HG03432 (cell line): ENCODE data around the gene MAST3.

Source experiments
- ATAC-seq: cut with Tn5 transposase; IDR thresholded peaks from one replicate; pipeline ENCODE4 v1.9.1; 2021; ENCODE audit warnings: mild to moderate bottlenecking, moderate library complexity; ENCODE audit not compliant: unreplicated experiment

The MAST3 gene

GRCh38 chr19:18131841-18132596, 34.4 kb downstream of the MAST3 start:
- no peak for ATAC-seq

- ATAC-seq: no peak
Observed at GRCh38 chr19:18135712-18136584, 38.4 kb downstream of the MAST3 start.

GRCh38 chr19:18137242-18137641, 39.7 kb downstream of the MAST3 start:
- no peak for ATAC-seq

GRCh38 chr19:18137657-18138339, 40.2 kb downstream of the MAST3 start:
- no peak for ATAC-seq

- ATAC-seq: no peak
Observed at GRCh38 chr19:18140473-18140872, 42.9 kb downstream of the MAST3 start.

GRCh38 chr19:18141031-18141430, 43.5 kb downstream of the MAST3 start:
- no peak for ATAC-seq

- no peak for ATAC-seq
Observed at GRCh38 chr19:18143902-18144301, 46.3 kb downstream of the MAST3 start.

GRCh38 chr19:18144361-18144760, 46.8 kb downstream of the MAST3 start:
- ATAC-seq: no peak

GRCh38 chr19:18144906-18145305, 47.3 kb downstream of the MAST3 start:
- no peak for ATAC-seq

- no peak for ATAC-seq
Observed at GRCh38 chr19:18145391-18145999, 47.9 kb downstream of the MAST3 start.

- no peak for ATAC-seq
Observed at GRCh38 chr19:18147396-18147795, 49.8 kb downstream of the MAST3 start.

- ATAC-seq: no peak
Observed at GRCh38 chr19:18149596-18149975, 52.0 kb downstream of the MAST3 start.

GRCh38 chr19:18150776-18151624, 53.4 kb downstream of the MAST3 start:
- no peak for ATAC-seq

- peak; percentile 62 for ATAC-seq
Observed at GRCh38 chr19:18152442-18152816, 54.9 kb downstream of the MAST3 start.

GRCh38 chr19:18152817-18153555, 55.4 kb downstream of the MAST3 start, which contains the start of gene PIK3R2:
TSS of gene PIK3R2 (plus strand) at chr19:18153163. CDS start at chr19:18155880, 2,717 bp downstream.
- peak; percentile 73 for ATAC-seq

GRCh38 chr19:18153556-18154134, 56.1 kb downstream of the MAST3 start:
- peak; percentile 4 for ATAC-seq

- ATAC-seq: no peak
Observed at GRCh38 chr19:18155095-18156087, 57.8 kb downstream of the MAST3 start.

- ATAC-seq: no peak
Observed at GRCh38 chr19:18156268-18156667, 58.7 kb downstream of the MAST3 start.
